A549 (cell line): ENCODE data around the gene ALDH5A1.

ENCODE experiments used
- BHLHE40 ChIP-seq: IDR thresholded peaks from 2 replicates; pipeline ENCODE4 v1.6.1; 2012; ENCODE audit warnings: low read depth, low read length, inconsistent platforms
- CBX8 ChIP-seq: fragments of 200-600 bp; sonication (generic); IDR thresholded peaks from 2 replicates; pipeline ENCODE4 v1.6.1; 2016
- CTCF ChIP-seq: fragments of >200 bp; sonication (Bioruptor Twin); formaldehyde crosslinking; IDR thresholded peaks from 3 replicates; pipeline ENCODE4 v1.5.1; 2016
- KDM1A ChIP-seq: fragments of 200-600 bp; sonication (generic); IDR thresholded peaks from 2 replicates; pipeline ENCODE4 v1.6.1; 2016; ENCODE audit warnings: low read depth, mild to moderate bottlenecking
- MAFK ChIP-seq: fragments of 450-650 bp; IDR thresholded peaks from 2 replicates; pipeline ENCODE4 v1.6.1; 2014; ENCODE audit not compliant: partially characterized antibody
- MYC ChIP-seq: IDR thresholded peaks from 2 replicates; pipeline ENCODE4 v1.6.1; 2012; ENCODE audit warnings: mild to moderate bottlenecking, inconsistent platforms, low read length, improper control_type of control experiment, borderline replicate concordance
- NFE2L2 ChIP-seq: fragments of 150-350 bp; conservative IDR thresholded peaks from 2 replicates; pipeline ENCODE4 v1.6.1; 2014; ENCODE audit warnings: low read length
- NPAS2 ChIP-seq: fragments of 250-450 bp; sonication (Bioruptor Pico); IDR thresholded peaks from 2 replicates; pipeline ENCODE4 v1.8.0; 2022; ENCODE audit warnings: mild to moderate bottlenecking, moderate library complexity, borderline replicate concordance
- PBX3 ChIP-seq: IDR thresholded peaks from 2 replicates; pipeline ENCODE4 v1.6.1; 2012
- POLR2A ChIP-seq: IDR thresholded peaks from 2 replicates; pipeline ENCODE4 v1.6.1; 2012; ENCODE audit warnings: mild to moderate bottlenecking, low read length
- RARB ChIP-seq: fragments of 250-450 bp; sonication (Bioruptor Pico); IDR thresholded peaks from 2 replicates; pipeline ENCODE4 v1.8.0; 2021; ENCODE audit warnings: mild to moderate bottlenecking, moderate library complexity
- REST ChIP-seq: fragments of 200-600 bp; sonication (generic); IDR thresholded peaks from 2 replicates; pipeline ENCODE4 v1.6.1; 2016; ENCODE audit warnings: antibody characterized with exemption, mild to moderate bottlenecking, moderate library complexity
- USF2 ChIP-seq: fragments of 450-650 bp; IDR thresholded peaks from 2 replicates; pipeline ENCODE4 v1.6.1; 2014; ENCODE audit warnings: antibody characterized with exemption
- ZNF302 ChIP-seq: fragments of 250-450 bp; sonication (Bioruptor Pico); IDR thresholded peaks from 2 replicates; pipeline ENCODE4 v1.9.0; 2021; ENCODE audit warnings: inconsistent platforms, mild to moderate bottlenecking, moderate library complexity

GRCh38 chr6:24501914-24502313 is 7.1 kb downstream of the ALDH5A1 start:
- no peak for TF ChIP-seq POLR2A
- TF ChIP-seq CTCF, result no peak
- no peak for TF ChIP-seq USF2
- TF ChIP-seq RARB (CRISPR knock-in tag), result no peak
- TF ChIP-seq CBX8, result no peak
- no peak for TF ChIP-seq NFE2L2
- no peak for TF ChIP-seq MYC
- TF ChIP-seq PBX3, result no peak
- TF ChIP-seq NPAS2 (CRISPR knock-in tag), result no peak
- TF ChIP-seq MAFK, result no peak
- TF ChIP-seq REST, result no peak
- TF ChIP-seq KDM1A, result no peak
- no peak for TF ChIP-seq BHLHE40
- TF ChIP-seq ZNF302 (CRISPR knock-in tag), result no peak
